ENCODE data around the gene KRTAP10-5.

KRTAP10-5 gene

DNA sequence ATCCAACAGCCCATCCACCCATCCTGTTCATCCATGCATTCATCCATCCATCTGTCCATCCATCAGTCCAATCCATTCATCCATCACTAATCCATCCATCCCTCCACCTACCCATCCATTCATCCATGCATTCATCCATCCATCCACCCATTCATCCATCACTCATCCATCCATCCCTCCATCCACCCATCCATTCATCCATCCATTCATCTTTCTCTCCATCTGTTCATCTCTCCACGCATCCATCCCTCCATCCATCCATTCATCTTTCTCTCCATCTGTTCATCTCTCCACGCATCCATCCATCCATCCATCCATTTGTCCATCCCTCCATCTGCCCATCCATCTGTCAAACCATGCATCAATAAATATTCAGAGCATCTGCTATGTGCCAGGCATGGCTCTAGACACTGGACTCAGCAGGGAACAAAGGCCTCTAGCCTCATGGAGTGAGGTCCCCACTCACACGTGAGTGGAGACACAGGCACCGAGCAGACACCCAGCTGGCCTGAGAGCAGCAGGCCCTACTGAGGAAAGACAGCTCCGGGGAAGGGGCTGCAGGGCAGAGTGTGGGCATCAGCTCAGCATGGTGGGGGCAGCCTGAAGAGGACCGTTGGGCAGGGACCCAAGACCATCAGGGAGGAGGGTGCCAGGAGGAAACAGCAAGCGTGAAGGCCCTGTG, 50.0 kb downstream of the KRTAP10-5 start:
- DNase-seq (ENCODE audit: low read depth in 2 of 2), result no peak

DNA sequence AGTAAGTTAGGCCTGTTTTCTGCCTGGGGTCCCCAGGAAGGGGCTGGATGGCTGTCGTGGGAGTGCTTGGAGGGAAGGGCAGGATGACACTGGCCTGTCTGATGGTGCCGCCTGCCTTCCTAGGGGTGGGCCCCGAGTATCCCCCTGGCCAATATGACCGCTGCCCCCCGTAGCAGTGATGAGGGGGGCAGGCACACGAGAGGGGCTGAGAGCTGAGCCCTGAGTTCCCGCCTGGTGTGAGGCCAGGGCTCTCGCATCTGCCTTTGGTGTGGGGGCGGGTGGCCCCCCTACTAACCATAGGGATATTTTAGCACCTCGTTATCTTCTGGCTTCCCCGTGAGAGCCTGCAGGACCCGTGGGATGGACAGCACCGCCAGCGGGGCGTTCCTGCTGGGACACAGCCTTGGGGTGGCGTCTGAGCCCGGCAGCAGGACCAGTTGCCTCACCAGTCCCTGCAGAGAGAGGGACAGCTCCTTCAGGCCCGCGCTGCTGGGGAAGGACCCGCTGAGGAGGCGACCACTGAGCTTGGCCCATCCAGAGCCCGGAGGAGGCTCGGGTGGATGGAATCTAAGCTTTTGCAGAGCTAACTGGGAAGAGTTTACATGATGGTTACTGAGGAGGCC, 50.8 kb downstream of the KRTAP10-5 start:
- DNase-seq (ENCODE audit: low read depth in 2 of 2), result no peak
